HG02884 (cell line): Measurements from ENCODE around the gene ARRDC1.
A peak's percentile ranks its signal among the peaks of the same experiment; 100 is the strongest.
"Not testable (repeated sequence)": the region's sequence is repeated elsewhere in the genome, so short reads cannot be mapped to it uniquely, and the experiment has no call there.

Experiments
- ATAC-seq: cut with Tn5 transposase; IDR thresholded peaks from one replicate; pipeline ENCODE4 v1.9.1; 2021; ENCODE audit warnings: mild to moderate bottlenecking, moderate library complexity; ENCODE audit not compliant: unreplicated experiment

ARRDC1 gene

GRCh38 chr9:137611623-137612609, 6.4 kb downstream of the ARRDC1 start:
- ATAC-seq = no peak

GRCh38 chr9:137612741-137613142, 7.3 kb downstream of the ARRDC1 start:
- ATAC-seq = no peak

DNA sequence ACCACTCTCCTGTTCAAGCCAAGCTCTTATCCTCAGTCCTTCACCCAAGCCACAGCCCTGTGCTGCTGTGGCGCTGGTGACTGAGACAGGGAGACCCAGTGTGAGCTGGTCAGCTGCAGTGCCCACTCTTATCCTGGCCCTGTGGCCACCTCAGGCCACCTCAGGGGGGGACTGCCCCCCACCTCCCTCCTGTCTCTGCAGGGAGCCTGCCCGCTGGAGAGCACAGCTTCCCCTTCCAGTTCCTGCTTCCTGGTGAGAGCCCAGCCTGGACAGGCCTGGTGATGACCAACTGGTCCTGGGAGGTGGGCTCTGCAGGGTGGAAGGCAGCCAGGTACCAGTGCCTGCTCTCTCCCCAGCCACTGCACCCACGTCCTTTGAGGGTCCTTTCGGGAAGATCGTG, 7.8 kb downstream of the ARRDC1 start:
- ATAC-seq = no peak

- no peak for ATAC-seq
These were observed 8.4 kb downstream of the ARRDC1 start for GRCh38 chr9:137613738-137614523.

- no peak for ATAC-seq
These were observed 9.3 kb downstream of the ARRDC1 start for GRCh38 chr9:137614631-137615386.

DNA sequence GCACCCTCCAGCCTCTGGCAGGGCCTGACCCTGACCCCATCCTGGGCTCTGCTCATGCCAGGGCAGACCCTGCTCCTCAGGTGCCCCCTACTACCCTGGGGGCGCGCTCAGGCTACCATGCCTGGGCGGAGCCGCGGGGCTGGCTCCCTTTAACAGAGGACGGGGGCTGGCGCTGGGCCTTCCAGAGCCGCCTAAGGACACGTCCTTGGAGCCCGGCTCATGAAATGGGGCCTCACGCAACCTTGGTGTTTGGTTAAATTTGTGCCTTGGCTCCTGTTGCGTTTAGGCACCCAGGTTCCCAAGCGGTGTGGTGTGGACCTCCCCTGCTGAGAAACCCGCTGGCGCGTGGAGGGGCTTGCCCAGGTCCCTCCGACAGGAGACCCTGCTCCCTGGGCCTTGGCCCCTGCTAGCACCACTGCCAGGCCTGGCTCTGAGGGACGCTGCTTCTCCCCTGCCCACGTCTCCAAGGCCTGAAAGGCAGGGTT, 9.9 kb downstream of the ARRDC1 start:
- no peak for ATAC-seq

DNA sequence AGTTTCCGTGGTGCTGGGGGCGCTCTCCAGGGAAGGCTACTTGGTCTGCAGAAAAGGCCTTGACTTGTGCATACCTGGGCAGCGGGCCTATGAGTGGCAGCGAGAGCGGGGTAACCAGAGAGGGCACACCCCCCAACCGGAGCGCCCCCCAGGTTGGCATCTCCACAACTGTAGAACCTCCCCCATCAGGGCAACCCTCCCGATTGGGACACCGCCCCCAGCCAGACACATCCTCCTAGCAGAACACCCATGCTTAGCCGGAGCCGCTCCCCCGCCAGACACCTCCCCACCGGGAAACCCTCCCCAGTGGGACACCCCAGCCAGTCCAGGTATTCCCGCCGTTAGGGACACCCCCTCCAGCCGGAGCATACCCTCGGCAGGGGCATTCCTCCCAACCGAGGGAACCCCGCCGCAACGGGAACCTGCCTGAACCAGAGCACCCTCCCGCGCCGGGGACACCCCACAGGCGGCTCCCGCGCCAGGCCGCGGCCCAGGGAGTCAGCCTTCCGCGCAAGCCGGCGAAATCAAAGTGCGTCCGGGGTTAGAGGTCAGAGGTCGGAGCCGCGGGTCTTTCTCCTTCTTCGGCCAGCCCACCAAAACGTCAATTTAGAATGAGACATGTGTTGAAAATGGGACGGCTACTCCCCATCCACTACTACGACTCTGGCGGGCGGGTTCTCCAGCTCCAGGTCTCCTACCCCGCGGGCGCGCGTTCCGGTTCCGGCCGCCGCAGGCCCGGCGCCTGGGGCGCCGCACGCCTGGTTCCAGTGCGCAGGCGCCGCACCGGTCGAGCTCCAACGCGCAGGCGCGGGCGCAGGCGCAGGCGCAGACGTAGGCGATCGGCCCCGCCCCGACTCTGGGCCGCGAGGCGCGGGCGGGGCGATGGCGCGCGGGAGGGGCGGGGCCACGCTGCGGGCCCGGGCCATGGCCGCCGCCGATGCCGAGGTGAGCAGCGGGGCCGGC, 12.9 kb downstream of the ARRDC1 start, which contains the start of gene EHMT1:
Gene EHMT1, plus strand, starts transcription at position 901 of the 963 bp plus-strand sequence. Its CDS starts 24 bp downstream, at position 925.
- peak; percentile 67 for ATAC-seq

DNA sequence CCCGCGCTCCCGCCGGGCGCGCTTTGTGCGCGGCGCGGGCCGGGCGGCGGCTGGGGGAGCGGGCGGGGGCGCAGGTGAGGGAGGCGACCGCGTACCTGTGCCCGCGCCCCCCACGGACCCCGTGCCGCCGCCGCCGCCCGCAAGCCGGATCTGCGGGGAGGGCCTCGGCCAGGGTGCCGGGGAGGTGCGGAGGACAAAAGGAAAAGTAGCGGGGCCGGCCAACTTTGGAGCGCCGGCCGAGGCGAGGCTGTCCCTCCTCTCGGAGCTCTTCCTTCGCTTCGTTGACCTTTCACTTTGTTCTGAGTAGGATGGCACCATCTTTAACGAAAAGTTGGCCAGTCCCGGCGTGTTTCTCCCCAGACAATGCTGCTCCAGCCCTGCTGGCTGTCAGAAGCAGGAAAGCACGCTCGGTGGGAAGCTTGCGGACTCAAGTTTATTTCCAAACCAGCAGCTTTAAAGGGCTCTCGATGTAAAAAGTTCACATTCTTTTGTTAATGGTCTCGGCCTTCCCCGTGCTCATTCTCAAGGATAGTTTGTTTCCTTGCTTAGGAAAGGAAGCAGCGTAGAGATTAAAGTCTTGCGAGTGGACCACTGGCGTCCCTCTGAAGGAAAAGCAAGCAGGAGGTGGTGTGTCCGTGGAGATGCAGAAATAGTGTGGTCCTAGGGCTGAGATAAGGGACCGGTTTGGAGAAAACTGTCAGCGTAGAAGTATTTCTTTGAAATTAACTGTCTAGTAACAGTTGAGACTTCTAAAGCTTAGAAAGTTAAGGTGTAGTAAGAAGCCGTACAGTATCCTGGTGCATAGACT, 14.0 kb downstream of the ARRDC1 start:
- peak; percentile 20 for ATAC-seq

DNA sequence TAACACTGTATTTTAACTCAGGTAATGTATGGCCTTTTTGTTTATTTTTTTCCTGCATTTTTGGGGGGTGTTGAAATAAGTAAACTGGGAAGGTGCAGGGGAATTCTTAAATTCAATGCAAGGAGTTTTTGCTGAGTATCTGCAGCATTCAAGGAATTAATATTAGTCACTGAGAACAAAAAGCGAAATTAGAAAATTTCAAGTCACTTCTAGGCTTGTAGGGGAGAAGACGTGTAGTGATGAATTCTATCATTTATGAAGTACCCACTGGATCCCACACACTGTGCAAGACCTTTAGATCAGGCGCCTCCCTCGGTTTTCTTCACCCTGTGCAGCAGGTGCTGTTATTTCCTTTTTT, 14.5 kb downstream of the ARRDC1 start:
- ATAC-seq = no peak

- no peak for ATAC-seq
These were observed 15.1 kb downstream of the ARRDC1 start for GRCh38 chr9:137620581-137620980.

DNA sequence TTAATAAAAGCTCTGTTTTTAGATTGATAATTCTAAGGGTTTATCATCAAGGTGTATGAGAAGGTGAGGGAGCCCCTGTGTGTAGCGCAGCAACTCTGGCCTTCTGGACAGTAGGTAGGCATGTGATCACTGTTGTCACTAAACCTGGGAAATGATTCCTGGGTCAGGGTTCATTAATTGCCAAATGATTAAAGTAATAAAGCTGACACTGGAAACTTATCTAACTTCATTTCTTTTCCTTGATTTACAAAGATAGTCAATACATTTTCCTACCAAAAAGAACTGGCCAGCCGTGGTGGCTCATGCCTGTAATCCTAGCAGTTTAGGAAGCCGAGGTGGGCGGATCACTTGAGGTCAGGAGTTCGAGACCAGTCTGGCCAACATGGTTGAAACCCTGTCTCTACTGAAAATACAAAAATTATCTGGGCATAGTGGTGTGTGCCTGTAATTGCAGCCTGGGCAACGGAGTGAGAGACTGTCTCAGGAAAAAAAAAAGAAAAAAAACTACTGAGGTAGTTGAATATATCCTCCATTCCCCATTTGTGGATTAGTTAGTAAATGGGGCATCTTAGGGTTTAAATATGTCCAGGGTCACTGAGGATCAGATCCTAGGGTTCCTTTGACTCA, 15.8 kb downstream of the ARRDC1 start:
- ATAC-seq = no peak

DNA sequence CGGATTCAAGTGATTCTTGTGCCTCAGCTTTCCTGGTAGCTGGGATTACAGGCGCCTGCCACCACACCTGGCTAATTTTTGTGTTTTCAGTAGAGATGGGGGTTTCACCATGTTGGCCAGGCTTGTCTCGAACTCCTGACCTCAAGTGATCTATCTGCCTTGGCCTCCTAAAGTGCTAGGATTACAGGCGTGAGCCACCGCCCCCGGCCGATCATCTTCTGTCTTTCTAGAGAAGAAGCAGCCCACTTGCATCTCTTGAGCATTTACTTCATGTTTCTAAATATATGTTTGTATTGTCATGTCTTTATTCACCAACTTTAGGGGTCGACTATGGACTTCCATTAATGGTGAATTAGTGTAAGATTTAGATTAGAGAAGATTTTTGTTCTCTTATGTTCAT, 16.7 kb downstream of the ARRDC1 start:
- ATAC-seq = not testable (repeated sequence)

- ATAC-seq = no peak
These were observed 21.0 kb downstream of the ARRDC1 start for GRCh38 chr9:137626464-137626863.

DNA sequence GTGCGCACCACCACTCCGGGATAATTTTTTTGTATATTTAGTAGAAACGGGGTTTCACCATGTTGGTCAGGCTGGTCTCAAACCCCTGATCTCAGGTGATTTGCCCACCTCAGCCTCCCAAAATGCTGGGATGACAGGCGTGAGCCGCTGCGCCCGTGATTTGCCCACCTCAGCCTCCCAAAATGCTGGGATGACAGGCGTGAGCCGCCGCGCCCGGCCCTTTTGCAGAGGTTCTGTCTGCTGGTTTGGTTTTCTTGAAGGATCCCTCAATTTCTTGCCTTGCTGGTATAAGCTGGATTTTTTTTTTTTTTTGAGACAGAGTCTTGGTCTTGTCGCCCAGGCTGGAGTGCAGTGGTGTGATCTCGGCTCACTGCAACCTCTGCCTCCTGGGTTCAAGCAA, 21.9 kb downstream of the ARRDC1 start:
- not testable (repeated sequence) for ATAC-seq

GRCh38 chr9:137630126-137630525, 24.6 kb downstream of the ARRDC1 start:
- no peak for ATAC-seq

DNA sequence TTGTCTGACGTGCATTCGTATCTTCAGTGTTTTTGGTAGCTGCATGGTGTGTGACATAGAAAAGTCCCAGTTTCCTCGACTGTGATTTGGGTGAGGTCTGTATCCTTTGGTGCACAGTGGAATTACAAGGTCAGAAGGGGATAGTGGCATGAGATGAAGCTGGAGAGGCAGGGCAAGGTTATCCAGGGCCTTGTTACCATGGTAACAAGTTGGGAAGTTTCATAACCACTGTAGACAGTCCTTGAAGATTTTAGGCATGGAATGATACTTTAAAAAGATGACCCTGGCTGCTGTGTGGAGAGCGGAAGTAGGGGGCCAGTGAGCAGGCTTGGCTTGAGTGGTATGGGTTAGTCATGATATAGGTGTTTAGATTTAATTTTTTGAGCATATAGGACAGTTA, 25.2 kb downstream of the ARRDC1 start:
- ATAC-seq = no peak

DNA sequence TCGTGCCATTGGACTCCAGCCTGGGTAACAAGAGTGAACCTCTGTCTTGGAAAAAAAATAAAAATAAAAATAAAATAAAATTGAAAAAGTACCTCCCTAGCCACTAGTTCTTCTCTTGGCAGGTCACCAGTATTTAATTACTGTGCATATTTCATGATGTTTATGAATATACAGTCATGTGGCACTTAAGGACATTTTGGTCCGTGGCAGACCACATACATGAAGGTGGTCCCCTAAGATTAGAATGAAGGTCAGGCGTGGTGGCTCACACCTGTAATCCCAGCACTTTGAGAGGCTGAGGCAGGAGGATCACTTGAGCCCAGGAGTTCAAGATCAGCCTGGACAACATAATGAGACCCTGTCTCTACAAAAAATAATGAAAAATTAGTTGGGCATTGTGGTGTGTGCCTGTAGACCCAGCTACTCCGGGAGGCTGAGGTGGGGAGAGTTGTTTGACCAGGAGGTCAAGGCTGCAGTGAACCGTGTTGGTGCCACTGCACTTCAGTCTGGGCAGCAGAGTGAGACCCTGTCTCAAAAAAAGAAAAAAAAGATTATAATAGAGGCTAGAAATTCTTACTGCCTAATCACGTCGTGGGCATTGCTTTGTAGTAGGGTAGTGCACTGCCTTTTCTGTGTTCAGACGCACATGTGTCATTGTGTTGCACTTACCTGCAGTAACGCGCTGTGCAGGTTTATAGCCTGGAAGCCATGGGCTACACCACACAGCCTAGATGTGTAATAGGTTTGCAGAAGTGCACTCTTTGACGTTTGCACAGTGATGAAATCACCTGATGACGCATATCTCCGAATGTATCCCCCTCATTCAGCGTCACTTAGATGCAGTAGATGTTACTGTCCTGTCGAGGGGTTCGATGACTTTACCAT, 26.1 kb downstream of the ARRDC1 start:
- no peak for ATAC-seq
